Ovary (tissue), 9 donors: ENCODE results near the gene WNT5A. TPM values are rescaled to one million over a fixed set of nuclear protein-coding genes. Genes with fewer than 3 reads are reported as not detected.

Experiments used
- DNase-seq, 5 donors: peaks; one replicate each; pipeline ENCODE4 v3.0.0-alpha.2; 2019 to 2020
- H3K27ac ChIP-seq, 2 donors: fragments of 200-600 bp; one replicate each; pipeline versions ENCODE4 v1.5.1 to v1.8.0; 2019 to 2022
- H3K27me3 ChIP-seq: fragments of 200-600 bp; one replicate; pipeline ENCODE4 v1.8.0; 2022
- H3K36me3 ChIP-seq: fragments of 200-600 bp; sonication (generic); one replicate; pipeline ENCODE4 v1.5.1; 2019
- H3K4me1 ChIP-seq: one replicate; pipeline ENCODE4 v1.8.1; 2013; ENCODE audit warnings: mild to moderate bottlenecking, moderate library complexity; ENCODE audit not compliant: insufficient read depth
- H3K4me3 ChIP-seq: fragments of 200-600 bp; sonication (generic); one replicate; pipeline ENCODE4 v1.5.1; 2017
- H3K9me3 ChIP-seq, 2 donors: fragments of 200-600 bp in 1 of 2; sonication (generic) in 1 of 2; one replicate each; pipeline versions ENCODE4 v1.5.1 to v1.8.1; 2013 to 2019; ENCODE audit warnings: mild to moderate bottlenecking in 1 of 2, moderate library complexity in 1 of 2
- EP300 ChIP-seq: sonication (generic); formaldehyde crosslinking; IDR thresholded peaks from one replicate; pipeline ENCODE4 v1.6.1; 2017; ENCODE audit warnings: antibody characterized with exemption
- POLR2A ChIP-seq: fragments of 450-650 bp; IDR thresholded peaks from one replicate; pipeline ENCODE4 v1.6.1; 2017; ENCODE audit warnings: antibody characterized with exemption, mild to moderate bottlenecking, moderate library complexity
- WGBS, 3 donors: extraction: QIAGEN DNeasy Blood & Tissue Kit in 1 of 3; methylation state at CpG; one replicate each; pipeline versions ENCODE4 v1.1.5 to v1.1.7; 2013 to 2017; 5-methylcytosine and 5-hydroxymethylcytosine counted together
- intact Hi-C, 4 donors: fragments of 100-400 bp; cut with DNase I; formaldehyde crosslinking; loops; one replicate each; pipeline versions ENCODE4 v1.11.0 to v1.15.1; 2022 to 2023
- polyA plus RNA-seq, 2 donors: library from polyadenylated mRNA; stranded (reverse); fragments of 200-250 nt in 1 of 2; fragments of 350-450 nt in 1 of 2; fragmentation: Illumina TruSeq in 1 of 2; extraction: RNeasy Lipid Tissue Mini Kit (QIAGEN cat#74804) in 1 of 2; gene quantifications; one replicate each; pipeline ENCODE4 v1.2.3, GENCODE V29; 2013 to 2014
- total RNA-seq, 7 donors: library from RNA; depleted of rRNA in 2 of 7; stranded (reverse); fragments of >200 nt in 2 of 7; fragmentation: NEBNext Ultra II Directional in 3 of 7; extraction: Animal tissue kit (Norgen Biotek cat#: 25700) in 3 of 7; gene quantifications; one replicate each; pipeline versions ENCODE4 v1.1.0 to v1.2.4, GENCODE V29; 2016 to 2023
- TF ChIP-seq, protein P1 (sequence below), 3 donors: fragments of 450-650 bp in 2 of 3; fragments of 200-600 bp in 1 of 3; IDR thresholded peaks; one replicate each; pipeline versions ENCODE4 v1.5.1 to v1.8.0; 2016 to 2022; ENCODE audit warnings: antibody characterized with exemption in 3 of 3, mild to moderate bottlenecking in 1 of 3
- donor health status: DM: no; HTN: no; CAD: no; lungs with moderate emphysema.
- donor health status: DM: no; HTN: no; CAD: no.
- donor health status: Bipolar disorder and iron deficiency.
- donor health status: DM: yes; HTN: yes; CAD: no.
- donor health status: DM: no; HTN: no; CAD: no.
- donor health status: DM: yes; HTN: yes; CAD: no.

WNT5A gene
- total and polyA plus RNA-seq, 9 donors = 10.1 to 26.9 (median 18.3) TPM

DNA sequence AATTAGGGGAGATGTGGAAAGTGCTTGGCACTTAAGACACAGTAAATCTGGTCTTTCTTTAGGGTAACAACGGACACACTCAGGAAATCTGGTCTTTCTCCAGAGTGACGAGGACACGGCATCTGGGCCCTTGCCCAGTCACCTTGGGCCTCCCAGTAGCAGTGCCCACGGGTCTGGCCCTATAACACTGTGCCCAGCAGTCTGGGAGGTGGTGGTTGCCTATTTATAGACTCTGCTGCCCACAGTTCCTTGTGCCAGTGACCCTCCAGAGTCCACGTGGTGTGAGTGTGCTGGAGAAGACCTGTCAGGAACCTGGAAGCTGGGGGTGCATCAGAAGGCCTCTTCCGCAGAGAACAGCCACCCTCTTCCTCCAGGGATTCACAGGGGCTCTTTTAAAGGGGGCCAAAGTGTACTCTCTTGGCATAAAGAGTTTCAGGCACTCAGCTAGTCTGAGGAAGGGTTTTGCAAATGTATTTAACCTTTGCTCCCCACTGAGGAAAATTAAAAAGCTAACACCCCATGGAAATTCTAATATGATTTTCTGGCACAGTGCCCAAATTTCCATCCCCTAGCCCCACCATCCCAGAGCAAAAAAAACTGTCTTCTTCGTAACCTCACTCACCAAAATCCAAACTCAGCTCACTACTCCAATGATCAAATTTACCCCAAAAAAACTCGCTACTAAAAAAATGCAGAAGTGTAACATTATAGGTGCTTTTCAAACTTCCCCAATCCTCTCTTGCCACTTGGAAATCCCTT lies 15.4 kb downstream of the WNT5A start:
- no peak overlapping the region for H3K27ac ChIP-seq
- DNase-seq = no peak
- H3K36me3 ChIP-seq = no peaks in the 10 kb centered on the region
- intact Hi-C loops = loop anchor here in 1 of 4 donors (5.0 kb wide), 1 partner anchor 1519 kb away; no protein-coding TSS in a partner anchor
- no peaks in the 10 kb centered on the region for H3K4me1 ChIP-seq
- H3K27me3 ChIP-seq = no peaks in the 10 kb centered on the region
- TF ChIP-seq, protein P1, sequence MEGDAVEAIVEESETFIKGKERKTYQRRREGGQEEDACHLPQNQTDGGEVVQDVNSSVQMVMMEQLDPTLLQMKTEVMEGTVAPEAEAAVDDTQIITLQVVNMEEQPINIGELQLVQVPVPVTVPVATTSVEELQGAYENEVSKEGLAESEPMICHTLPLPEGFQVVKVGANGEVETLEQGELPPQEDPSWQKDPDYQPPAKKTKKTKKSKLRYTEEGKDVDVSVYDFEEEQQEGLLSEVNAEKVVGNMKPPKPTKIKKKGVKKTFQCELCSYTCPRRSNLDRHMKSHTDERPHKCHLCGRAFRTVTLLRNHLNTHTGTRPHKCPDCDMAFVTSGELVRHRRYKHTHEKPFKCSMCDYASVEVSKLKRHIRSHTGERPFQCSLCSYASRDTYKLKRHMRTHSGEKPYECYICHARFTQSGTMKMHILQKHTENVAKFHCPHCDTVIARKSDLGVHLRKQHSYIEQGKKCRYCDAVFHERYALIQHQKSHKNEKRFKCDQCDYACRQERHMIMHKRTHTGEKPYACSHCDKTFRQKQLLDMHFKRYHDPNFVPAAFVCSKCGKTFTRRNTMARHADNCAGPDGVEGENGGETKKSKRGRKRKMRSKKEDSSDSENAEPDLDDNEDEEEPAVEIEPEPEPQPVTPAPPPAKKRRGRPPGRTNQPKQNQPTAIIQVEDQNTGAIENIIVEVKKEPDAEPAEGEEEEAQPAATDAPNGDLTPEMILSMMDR (IDR thresholded peaks at IDR 0.05) = no peak
- no peak for TF ChIP-seq POLR2A
- 70 to 75% (median 72%) methylated on average over 8 of the region's 8 CpGs for WGBS, 3 donors
- H3K9me3 ChIP-seq = no peaks in the 10 kb centered on the region
- no peak overlapping the region for H3K4me3 ChIP-seq

DNA sequence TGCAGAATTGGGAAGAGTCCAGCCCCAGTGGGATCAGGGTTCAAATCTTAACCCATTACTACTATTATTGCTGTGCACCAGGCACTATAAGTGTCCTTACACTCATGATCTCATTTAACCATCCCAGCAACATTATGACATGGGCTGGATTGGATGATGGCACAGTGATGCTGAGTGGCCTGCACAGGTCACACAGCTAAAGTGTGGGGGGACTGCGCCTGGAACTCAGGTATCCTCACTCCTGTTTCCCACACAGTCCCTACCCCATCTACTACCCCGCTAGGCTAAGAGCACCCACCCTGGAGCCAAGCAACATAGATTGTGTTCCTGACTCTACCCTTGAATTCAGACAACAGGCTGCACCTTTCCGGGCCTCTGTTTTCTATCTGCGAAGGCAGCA lies 16.0 kb downstream of the WNT5A start:
- H3K36me3 ChIP-seq = no peaks in the 10 kb centered on the region
- no peak for DNase-seq
- H3K27me3 ChIP-seq = no peaks in the 10 kb centered on the region
- H3K9me3 ChIP-seq = no peaks in the 10 kb centered on the region
- no peak overlapping the region for H3K27ac ChIP-seq
- TF ChIP-seq, protein P1 (IDR thresholded peaks at IDR 0.05) = no peak
- TF ChIP-seq POLR2A = no peak
- no peak overlapping the region for H3K4me3 ChIP-seq
- intact Hi-C loops = loop anchor here in 1 of 4 donors (5.0 kb wide), 1 partner anchor 1519 kb away; no protein-coding TSS in a partner anchor
- WGBS, 3 donors = 88 to 95% (median 94%) methylated on average over 4 of the region's 4 CpGs
- no peaks in the 10 kb centered on the region for H3K4me1 ChIP-seq

DNA sequence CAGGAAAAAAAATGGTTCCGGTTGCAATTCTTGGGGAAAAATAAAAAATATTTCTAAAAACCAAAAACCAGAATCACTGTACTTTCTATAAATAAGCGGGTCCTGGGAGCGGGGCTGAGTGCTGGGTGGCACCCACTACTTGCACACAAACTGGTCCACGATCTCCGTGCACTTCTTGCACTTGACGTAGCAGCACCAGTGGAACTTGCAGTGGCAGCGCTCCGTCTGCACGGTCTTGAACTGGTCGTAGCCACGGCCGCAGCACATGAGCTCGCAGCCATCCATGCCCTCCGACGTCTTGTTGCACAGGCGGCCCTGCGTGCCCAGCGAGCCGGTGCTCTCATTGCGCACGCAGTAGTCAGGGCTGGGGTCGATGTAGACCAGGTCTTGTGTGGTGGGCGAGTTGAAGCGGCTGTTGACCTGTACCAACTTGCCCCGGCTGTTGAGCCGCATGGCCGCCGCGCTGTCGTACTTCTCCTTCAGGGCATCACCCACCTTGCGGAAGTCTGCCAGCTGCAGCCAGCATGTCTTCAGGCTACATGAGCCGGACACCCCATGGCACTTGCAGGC lies 17.1 kb downstream of the WNT5A start:
- DNase-seq = no peak
- Histone ChIP-seq H3K27ac (no peak overlapping the region), H3K36me3 (no peaks in the 10 kb centered on the region), H3K4me1 (no peaks in the 10 kb centered on the region), H3K9me3 (no peaks in the 10 kb centered on the region), H3K27me3 (no peaks in the 10 kb centered on the region), H3K4me3 (no peak overlapping the region)
- intact Hi-C loops = loop anchor here in 1 of 4 donors (5.0 kb wide), 1 partner anchor 1518 kb away; no protein-coding TSS in a partner anchor
- TF ChIP-seq, protein P1 (IDR thresholded peaks at IDR 0.05) = no peak
- TF ChIP-seq POLR2A (no peak), EP300 (no peak)
- 93 to 95% (median 93%) methylated on average over 32 of the region's 32 CpGs for WGBS, 3 donors

DNA sequence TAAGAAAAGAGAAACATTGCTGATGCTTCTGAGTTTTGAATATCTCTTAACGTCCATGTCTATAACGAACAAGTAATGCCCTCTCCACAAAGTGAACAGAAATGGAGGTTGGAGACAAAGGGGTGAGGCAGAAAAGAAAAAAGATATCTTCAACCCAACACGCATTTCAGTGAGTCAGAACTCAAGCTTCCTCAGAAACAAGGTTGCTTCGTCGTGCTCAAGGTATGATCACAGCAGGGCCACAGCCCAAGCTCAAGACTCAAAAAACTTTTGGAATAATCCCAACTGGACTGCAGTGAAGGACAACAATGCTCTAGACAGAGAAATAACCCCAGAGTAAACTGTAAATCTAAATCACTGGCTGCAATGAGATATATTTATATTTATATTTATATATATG lies 18.9 kb downstream of the WNT5A start:
- DNase-seq = no peak
- intact Hi-C loops = no loop called here
- 55 to 67% (median 62%) methylated on average over 5 of the region's 5 CpGs for WGBS, 3 donors
- TF ChIP-seq POLR2A (no peak), EP300 (no peak)
- TF ChIP-seq, protein P1 (IDR thresholded peaks at IDR 0.05) = no peak
- no peak overlapping the region for H3K4me3 ChIP-seq
- no peaks in the 10 kb centered on the region for H3K27me3 ChIP-seq
- H3K27ac ChIP-seq = no peak overlapping the region
- H3K4me1 ChIP-seq = no peaks in the 10 kb centered on the region
- H3K36me3 ChIP-seq = no peaks in the 10 kb centered on the region
- no peaks in the 10 kb centered on the region for H3K9me3 ChIP-seq
